ENCODE results near the gene FHL3.

DNA sequence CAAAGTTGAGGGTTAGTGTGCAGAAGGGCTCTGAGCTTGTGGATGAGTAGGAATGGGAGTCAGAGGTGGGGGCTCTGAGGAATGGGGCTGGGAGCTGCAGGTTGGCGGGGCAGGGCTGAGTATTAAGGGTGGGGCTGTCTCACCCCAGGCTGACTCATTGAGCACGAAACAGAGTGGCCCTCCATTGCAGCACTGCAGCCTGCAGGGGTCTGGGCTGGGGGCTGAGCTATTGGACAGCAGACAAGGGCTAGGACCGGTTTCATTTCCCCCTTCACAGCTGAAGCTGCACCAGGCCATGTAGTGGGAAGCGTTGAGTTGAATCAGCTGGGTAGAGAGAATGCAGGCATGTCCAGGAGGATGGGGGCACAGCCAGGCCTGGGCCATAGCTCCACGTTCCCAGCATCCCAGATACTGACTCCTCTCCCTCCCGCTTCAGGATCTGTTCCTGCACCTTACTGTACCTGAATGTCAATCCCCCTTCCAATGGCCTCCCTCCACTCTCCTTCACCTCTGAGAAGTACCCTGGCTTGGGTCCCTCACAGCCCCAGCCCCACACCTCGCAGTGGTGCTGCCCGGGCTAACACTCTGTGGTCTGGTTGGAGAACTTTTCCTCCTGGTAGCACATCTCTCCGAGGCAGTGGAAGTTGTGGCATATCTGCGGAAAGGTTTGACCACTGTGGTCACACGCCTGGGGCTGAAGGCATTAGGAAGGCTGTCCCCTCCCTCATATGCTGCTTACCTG, 54.1 kb downstream of the FHL3 start:
- TF ChIP-seq, protein P1, sequence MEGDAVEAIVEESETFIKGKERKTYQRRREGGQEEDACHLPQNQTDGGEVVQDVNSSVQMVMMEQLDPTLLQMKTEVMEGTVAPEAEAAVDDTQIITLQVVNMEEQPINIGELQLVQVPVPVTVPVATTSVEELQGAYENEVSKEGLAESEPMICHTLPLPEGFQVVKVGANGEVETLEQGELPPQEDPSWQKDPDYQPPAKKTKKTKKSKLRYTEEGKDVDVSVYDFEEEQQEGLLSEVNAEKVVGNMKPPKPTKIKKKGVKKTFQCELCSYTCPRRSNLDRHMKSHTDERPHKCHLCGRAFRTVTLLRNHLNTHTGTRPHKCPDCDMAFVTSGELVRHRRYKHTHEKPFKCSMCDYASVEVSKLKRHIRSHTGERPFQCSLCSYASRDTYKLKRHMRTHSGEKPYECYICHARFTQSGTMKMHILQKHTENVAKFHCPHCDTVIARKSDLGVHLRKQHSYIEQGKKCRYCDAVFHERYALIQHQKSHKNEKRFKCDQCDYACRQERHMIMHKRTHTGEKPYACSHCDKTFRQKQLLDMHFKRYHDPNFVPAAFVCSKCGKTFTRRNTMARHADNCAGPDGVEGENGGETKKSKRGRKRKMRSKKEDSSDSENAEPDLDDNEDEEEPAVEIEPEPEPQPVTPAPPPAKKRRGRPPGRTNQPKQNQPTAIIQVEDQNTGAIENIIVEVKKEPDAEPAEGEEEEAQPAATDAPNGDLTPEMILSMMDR (IDR thresholded peaks at IDR 0.05), result no peak
- TF ChIP-seq POLR2AphosphoS5 (IDR thresholded peaks at IDR 0.05) (no peak), POLR2A (IDR thresholded peaks at IDR 0.05) (no peak)

Data from stomach (tissue), 4 donors.